ENCODE data around the gene KLHL26. TPM values are rescaled to one million over a fixed set of nuclear protein-coding genes. Genes with fewer than 3 reads are reported as not detected.

KLHL26 gene
- total and polyA plus RNA-seq, 2 donors: 2.5 to 12.5 TPM

- no peak for DNase-seq (ENCODE audit: extremely low spot score)
- Histone ChIP-seq H3K4me3 (ENCODE audit: low read depth, low read length) (peak overlapping the region; percentile 60), H3K36me3 (ENCODE audit: insufficient read depth) (no peaks in the 10 kb centered on the region), H3K27ac (ENCODE audit: low read depth) (no peak overlapping the region), H3K4me1 (ENCODE audit: insufficient read depth) (peaks cover 4% of the 10 kb centered on the region)
- WGBS: 29% methylated on average over 3 of the region's 3 CpGs
These were observed 1.1 kb downstream of the KLHL26 start for GRCh38 chr19:18637673-18638630.

DNA sequence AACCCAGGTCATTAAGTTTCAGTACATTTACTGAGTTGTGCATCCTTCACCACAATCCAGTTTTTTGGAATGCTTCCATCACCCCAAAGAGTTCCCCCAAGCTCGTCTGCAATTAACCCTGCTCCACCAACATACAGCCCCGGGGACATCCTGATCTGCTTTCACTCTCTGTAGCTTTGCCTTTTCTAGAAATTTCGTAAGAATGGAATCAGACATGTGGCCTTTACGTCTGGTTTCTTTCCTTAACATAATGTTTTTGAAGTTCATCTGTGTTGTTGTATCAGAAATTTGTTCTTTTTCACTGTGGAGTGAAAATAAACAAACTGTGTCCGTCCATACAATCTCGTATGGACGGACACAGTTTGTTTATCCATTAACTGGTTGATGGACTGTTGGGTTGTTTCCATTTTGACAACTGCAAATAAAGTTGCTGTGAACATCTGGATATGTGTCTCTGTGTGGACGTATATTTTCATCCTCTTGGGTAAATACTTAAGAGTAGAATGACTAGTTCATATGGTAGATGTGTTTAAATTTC is 2.9 kb downstream of the KLHL26 start:
- Histone ChIP-seq H3K27ac (ENCODE audit: low read depth) (no peak overlapping the region), H3K4me3 (ENCODE audit: low read depth, low read length) (no peak overlapping the region), H3K4me1 (ENCODE audit: insufficient read depth) (peaks cover 4% of the 10 kb centered on the region), H3K36me3 (ENCODE audit: insufficient read depth) (no peaks in the 10 kb centered on the region)
- WGBS: 64% methylated on average over 8 of the region's 8 CpGs
- DNase-seq (ENCODE audit: extremely low spot score): no peak

DNA sequence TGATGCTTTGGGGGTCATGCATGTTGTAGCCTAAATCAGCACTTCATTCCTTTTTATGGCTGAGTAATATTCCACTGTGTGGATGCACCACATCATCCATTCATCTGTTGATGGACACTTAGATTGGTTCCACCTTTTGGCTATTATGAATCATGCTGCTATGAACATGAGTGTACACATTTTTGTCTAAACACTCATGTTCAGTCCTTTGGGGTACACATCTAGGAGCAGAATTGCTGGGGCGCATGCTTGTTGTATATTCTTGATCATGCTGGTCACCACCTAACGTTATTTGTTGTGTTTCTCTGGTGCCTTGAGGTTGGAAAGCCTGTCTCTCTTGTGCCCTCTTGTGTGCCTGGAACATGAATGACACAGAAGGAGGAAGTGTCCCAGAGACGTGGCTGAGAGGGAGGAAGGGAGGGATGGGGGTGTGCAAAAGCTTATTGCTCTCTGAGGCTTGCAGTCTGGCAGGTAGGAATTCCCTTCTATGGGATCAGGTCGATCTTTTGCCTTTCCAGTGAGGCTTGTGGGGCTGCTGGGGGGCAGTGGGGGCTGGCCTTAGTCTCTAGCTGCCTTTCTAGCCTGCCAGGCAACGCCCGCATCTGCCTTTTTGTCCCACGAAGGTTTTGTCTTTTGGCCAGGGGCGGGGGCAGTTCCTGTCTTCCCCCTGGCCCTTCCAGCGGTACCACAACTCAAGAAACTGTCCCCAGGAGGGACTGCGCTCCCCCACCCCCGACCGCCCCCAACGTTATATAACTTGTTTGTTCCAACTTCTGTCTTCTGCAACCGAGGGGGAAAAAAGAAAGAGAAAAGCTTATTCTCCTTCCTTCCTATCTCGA is 7.6 kb downstream of the KLHL26 start:
- 72% methylated on average over 15 of the region's 15 CpGs for WGBS

GRCh38 chr19:18645035-18645511 is 8.2 kb downstream of the KLHL26 start:
- no peak overlapping the region for H3K4me3 ChIP-seq (ENCODE audit: low read depth, low read length)
- WGBS: 80% methylated on average over 13 of the region's 13 CpGs
- H3K36me3 ChIP-seq (ENCODE audit: insufficient read depth): no peaks in the 10 kb centered on the region
- DNase-seq (ENCODE audit: extremely low spot score): no peak
- H3K27ac ChIP-seq (ENCODE audit: low read depth): no peak overlapping the region
- H3K4me1 ChIP-seq (ENCODE audit: insufficient read depth): no peaks in the 10 kb centered on the region

More for the DNA sequence above, 7.6 kb downstream of the KLHL26 start:
- no peak overlapping the region for H3K4me3 ChIP-seq (ENCODE audit: low read depth, low read length)
- no peaks in the 10 kb centered on the region for H3K4me1 ChIP-seq (ENCODE audit: insufficient read depth)
- no peak for DNase-seq (ENCODE audit: extremely low spot score)
- H3K36me3 ChIP-seq (ENCODE audit: insufficient read depth): no peaks in the 10 kb centered on the region
- no peak overlapping the region for H3K27ac ChIP-seq (ENCODE audit: low read depth)

DNA sequence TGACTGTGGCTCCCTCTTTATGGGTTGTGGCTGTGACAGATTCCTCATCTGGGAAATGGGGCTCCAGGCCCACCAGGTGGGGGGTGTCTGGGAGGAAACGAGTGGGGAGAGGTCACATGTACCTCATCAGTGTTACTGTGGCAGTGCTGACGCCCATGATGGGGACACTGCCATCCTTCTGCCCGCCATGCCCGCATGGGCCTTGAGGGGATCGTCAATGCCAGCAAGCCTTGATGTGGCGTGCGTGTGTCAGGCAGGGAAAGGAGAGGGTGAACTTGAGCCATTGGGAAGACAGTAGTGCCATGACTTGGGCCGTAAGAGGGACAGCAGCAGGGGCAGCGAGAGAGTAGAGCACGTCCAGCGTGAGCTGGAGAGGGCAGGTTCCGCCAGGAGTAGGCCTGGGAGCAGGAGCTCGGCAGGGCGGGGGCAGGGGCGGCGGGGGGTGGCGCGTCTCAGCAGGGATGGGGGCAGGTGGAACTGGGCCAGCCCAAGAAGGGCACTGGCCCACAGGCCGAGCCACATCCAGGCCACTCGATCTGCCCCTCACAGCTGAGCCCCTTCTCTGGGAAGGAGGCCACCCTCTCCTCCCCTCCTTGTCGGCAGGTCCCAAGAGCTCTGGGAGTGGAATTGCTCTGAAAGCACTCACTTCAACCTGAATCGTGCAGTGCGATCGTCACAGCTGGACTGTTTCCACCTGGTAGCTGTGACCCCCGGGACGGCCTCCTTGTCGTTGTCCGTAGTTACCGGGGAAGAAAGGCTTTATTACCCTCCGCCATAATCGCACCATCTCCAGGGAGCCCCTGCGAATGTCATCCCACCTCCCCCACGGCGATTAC is 9.9 kb downstream of the KLHL26 start:
- no peak for DNase-seq (ENCODE audit: extremely low spot score)
- Histone ChIP-seq H3K4me3 (ENCODE audit: low read depth, low read length) (no peak overlapping the region), H3K36me3 (ENCODE audit: insufficient read depth) (no peaks in the 10 kb centered on the region), H3K27ac (ENCODE audit: low read depth) (no peak overlapping the region), H3K4me1 (ENCODE audit: insufficient read depth) (no peaks in the 10 kb centered on the region)
- 90% methylated on average over 34 of the region's 34 CpGs for WGBS

DNA sequence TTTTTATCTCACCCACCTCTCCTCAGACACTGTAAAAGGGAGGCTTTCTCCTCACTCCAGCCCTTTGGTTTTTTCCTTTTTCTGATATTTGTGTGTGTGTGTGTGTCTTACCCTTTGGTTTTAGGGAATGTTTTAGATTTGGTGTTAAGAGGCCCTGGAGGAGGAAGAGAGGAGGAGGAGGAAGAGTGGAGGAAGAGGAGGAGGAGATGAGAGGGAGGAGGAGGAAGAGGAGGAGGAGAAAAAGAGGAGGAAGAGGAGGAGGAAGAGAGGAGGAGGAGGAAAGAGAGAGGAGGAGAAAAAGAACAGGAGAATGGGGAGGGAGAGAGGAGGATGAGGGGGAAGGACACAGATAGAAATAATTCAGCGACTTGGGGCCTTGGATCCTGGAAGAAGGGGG is 10.5 kb downstream of the KLHL26 start:
- Histone ChIP-seq H3K27ac (ENCODE audit: low read depth) (no peak overlapping the region), H3K36me3 (ENCODE audit: insufficient read depth) (no peaks in the 10 kb centered on the region), H3K4me1 (ENCODE audit: insufficient read depth) (no peaks in the 10 kb centered on the region), H3K4me3 (ENCODE audit: low read depth, low read length) (no peak overlapping the region)
- no peak for DNase-seq (ENCODE audit: extremely low spot score)
- WGBS: 82% methylated on average over 1 of the region's 1 CpG

- Histone ChIP-seq H3K4me1 (ENCODE audit: insufficient read depth) (no peaks in the 10 kb centered on the region), H3K4me3 (ENCODE audit: low read depth, low read length) (no peak overlapping the region), H3K36me3 (ENCODE audit: insufficient read depth) (no peaks in the 10 kb centered on the region), H3K27ac (ENCODE audit: low read depth) (no peak overlapping the region)
- WGBS: 94% methylated on average over 10 of the region's 10 CpGs
- no peak for DNase-seq (ENCODE audit: extremely low spot score)
These were observed 11.0 kb downstream of the KLHL26 start for GRCh38 chr19:18647807-18648206.

GRCh38 chr19:18648973-18649315 is 12.1 kb downstream of the KLHL26 start:
- DNase-seq (ENCODE audit: extremely low spot score): no peak
- 50% methylated on average over 13 of the region's 13 CpGs for WGBS
- no peak overlapping the region for H3K4me3 ChIP-seq (ENCODE audit: low read depth, low read length)
- H3K27ac ChIP-seq (ENCODE audit: low read depth): no peak overlapping the region
- H3K36me3 ChIP-seq (ENCODE audit: insufficient read depth): no peaks in the 10 kb centered on the region
- H3K4me1 ChIP-seq (ENCODE audit: insufficient read depth): no peaks in the 10 kb centered on the region

DNA sequence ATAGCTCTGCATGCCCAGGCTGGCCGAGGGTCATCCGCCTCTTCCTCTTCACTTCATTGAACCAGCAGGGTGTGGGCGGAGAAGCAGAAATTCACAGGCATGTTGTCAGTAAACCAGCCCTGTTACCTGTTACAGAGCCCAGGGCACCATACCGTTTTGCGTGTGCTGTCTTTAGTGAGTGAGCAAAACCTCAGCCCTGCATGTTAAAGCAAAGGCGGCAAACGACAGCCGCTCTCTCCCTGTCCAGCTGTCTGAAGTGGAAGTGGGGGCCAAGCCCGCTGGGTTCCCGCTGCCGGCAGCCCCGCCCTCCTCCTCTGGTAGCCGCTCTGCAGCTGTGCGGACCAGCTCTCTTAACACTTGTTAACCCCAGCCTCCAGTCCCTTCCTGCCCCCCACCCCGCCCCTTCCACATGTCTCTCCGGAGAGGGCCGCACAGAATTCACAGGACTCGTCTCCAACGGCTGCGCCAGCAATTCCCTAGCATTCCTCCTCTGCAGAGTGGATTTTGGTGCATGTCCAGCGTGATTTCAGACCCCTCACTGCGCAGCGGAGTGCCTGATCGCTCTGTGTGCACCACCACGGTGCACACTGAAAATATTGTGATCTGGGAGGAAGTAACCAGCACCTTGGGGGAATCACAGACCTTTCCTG is 12.7 kb downstream of the KLHL26 start:
- Histone ChIP-seq H3K4me1 (ENCODE audit: insufficient read depth) (no peaks in the 10 kb centered on the region), H3K27ac (ENCODE audit: low read depth) (peak overlapping the region; percentile 19), H3K4me3 (ENCODE audit: low read depth, low read length) (no peak overlapping the region), H3K36me3 (ENCODE audit: insufficient read depth) (no peaks in the 10 kb centered on the region)
- WGBS: 7% methylated on average over 25 of the region's 25 CpGs
- DNase-seq (ENCODE audit: extremely low spot score): no peak

GRCh38 chr19:18650021-18650390 is 13.2 kb downstream of the KLHL26 start:
- Histone ChIP-seq H3K4me3 (ENCODE audit: low read depth, low read length) (no peak overlapping the region), H3K27ac (ENCODE audit: low read depth) (peak overlapping the region; percentile 19), H3K4me1 (ENCODE audit: insufficient read depth) (no peaks in the 10 kb centered on the region), H3K36me3 (ENCODE audit: insufficient read depth) (no peaks in the 10 kb centered on the region)
- WGBS: 12% methylated on average over 17 of the region's 17 CpGs
- no peak for DNase-seq (ENCODE audit: extremely low spot score)

- DNase-seq (ENCODE audit: extremely low spot score): no peak
- Histone ChIP-seq H3K36me3 (ENCODE audit: insufficient read depth) (no peaks in the 10 kb centered on the region), H3K4me1 (ENCODE audit: insufficient read depth) (no peaks in the 10 kb centered on the region), H3K4me3 (ENCODE audit: low read depth, low read length) (no peak overlapping the region), H3K27ac (ENCODE audit: low read depth) (peak overlapping the region; percentile 52)
- WGBS: 18% methylated on average over 34 of the region's 34 CpGs
These were observed 13.7 kb downstream of the KLHL26 start for GRCh38 chr19:18650468-18651041.

GRCh38 chr19:18651300-18651699 is 14.5 kb downstream of the KLHL26 start:
- no peak for DNase-seq (ENCODE audit: extremely low spot score)
- H3K36me3 ChIP-seq (ENCODE audit: insufficient read depth): no peaks in the 10 kb centered on the region
- H3K4me3 ChIP-seq (ENCODE audit: low read depth, low read length): no peak overlapping the region
- 100% methylated on average over 1 of the region's 1 CpG for WGBS
- no peaks in the 10 kb centered on the region for H3K4me1 ChIP-seq (ENCODE audit: insufficient read depth)
- H3K27ac ChIP-seq (ENCODE audit: low read depth): no peak overlapping the region
